ENCODE measurements around the gene GPR153. TPM values are rescaled to one million over a fixed set of nuclear protein-coding genes. Genes with fewer than 3 reads are reported as not detected.
A peak's percentile ranks its signal among the peaks of the same experiment; 100 is the strongest.

GPR153 gene
- total and polyA plus RNA-seq, 12 donors, result 1.8 to 8.5 (median 3.6) TPM

GRCh38 chr1:6259491-6260362 lies 1.2 kb downstream of the GPR153 start:
- Histone ChIP-seq H3K27me3 (peaks cover 0 to 44% (median 32%) of the 10 kb centered on the region in 7 donors), H3K36me3 (no peaks in the 10 kb centered on the region), H3K9me3 (no peaks in the 10 kb centered on the region), H3K27ac (peak overlapping the region in 6 of 10 donors; percentile 65 to 78 (median 72)), H3K4me1 (peaks cover 14 to 45% (median 36%) of the 10 kb centered on the region in 9 donors), H3K4me3 (peak overlapping the region; percentile 30 to 78 (median 66))
- TF ChIP-seq, protein P1, sequence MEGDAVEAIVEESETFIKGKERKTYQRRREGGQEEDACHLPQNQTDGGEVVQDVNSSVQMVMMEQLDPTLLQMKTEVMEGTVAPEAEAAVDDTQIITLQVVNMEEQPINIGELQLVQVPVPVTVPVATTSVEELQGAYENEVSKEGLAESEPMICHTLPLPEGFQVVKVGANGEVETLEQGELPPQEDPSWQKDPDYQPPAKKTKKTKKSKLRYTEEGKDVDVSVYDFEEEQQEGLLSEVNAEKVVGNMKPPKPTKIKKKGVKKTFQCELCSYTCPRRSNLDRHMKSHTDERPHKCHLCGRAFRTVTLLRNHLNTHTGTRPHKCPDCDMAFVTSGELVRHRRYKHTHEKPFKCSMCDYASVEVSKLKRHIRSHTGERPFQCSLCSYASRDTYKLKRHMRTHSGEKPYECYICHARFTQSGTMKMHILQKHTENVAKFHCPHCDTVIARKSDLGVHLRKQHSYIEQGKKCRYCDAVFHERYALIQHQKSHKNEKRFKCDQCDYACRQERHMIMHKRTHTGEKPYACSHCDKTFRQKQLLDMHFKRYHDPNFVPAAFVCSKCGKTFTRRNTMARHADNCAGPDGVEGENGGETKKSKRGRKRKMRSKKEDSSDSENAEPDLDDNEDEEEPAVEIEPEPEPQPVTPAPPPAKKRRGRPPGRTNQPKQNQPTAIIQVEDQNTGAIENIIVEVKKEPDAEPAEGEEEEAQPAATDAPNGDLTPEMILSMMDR (IDR thresholded peaks at IDR 0.05), result no peak
- intact Hi-C loops (cut with DNase I), result loop anchor here in 2 of 10 donors (5.0 to 10.0 kb wide), 2 partner anchors 73 to 135 kb away; partner anchors contain the start of gene ACOT7 (in 1 of the 2)
- ATAC-seq (peak; percentile 53 to 68 (median 61)), DNase-seq (peak; percentile 74 to 85)
- 7 to 10% methylated on average over 46 of the region's 46 CpGs for WGBS, 2 donors

- Histone ChIP-seq H3K4me3 (no peak overlapping the region), H3K36me3 (peaks cover 0 to 5% (median 0%) of the 10 kb centered on the region in 9 donors), H3K4me1 (peaks cover 13 to 40% (median 34%) of the 10 kb centered on the region in 9 donors), H3K27me3 (peaks cover 0 to 44% (median 32%) of the 10 kb centered on the region in 7 donors), H3K27ac (no peak overlapping the region), H3K9me3 (no peaks in the 10 kb centered on the region)
- TF ChIP-seq, protein P1 (IDR thresholded peaks at IDR 0.05), result no peak
- 80 to 85% methylated on average over 10 of the region's 10 CpGs for WGBS, 2 donors
- DNase-seq (no peak), ATAC-seq (no peak)
- intact Hi-C loops (cut with DNase I), result loop anchor here in 1 of 10 donors (10.0 kb wide), 1 partner anchor 136 kb away; the partner anchor contains the start of gene ACOT7
These were observed 2.2 kb downstream of the GPR153 start for GRCh38 chr1:6258675-6259074.

- H3K27me3 ChIP-seq, result peaks cover 0 to 40% (median 29%) of the 10 kb centered on the region in 7 donors
- no peak overlapping the region for H3K4me3 ChIP-seq
- DNase-seq, result no peak
- no peak for ATAC-seq
- no peaks in the 10 kb centered on the region for H3K9me3 ChIP-seq
- peaks cover 0 to 5% (median 0%) of the 10 kb centered on the region in 9 donors for H3K36me3 ChIP-seq
- WGBS, 2 donors, result 89 to 92% methylated on average over 8 of the region's 8 CpGs
- no peak overlapping the region for H3K27ac ChIP-seq
- TF ChIP-seq, protein P1 (IDR thresholded peaks at IDR 0.05), result no peak
- intact Hi-C loops (cut with DNase I), result loop anchor here in 1 of 10 donors (10.0 kb wide), 1 partner anchor 137 kb away; the partner anchor contains the start of gene ACOT7
- peaks cover 5 to 29% (median 25%) of the 10 kb centered on the region in 9 donors for H3K4me1 ChIP-seq
These were observed 3.3 kb downstream of the GPR153 start for GRCh38 chr1:6257541-6258069.

DNA sequence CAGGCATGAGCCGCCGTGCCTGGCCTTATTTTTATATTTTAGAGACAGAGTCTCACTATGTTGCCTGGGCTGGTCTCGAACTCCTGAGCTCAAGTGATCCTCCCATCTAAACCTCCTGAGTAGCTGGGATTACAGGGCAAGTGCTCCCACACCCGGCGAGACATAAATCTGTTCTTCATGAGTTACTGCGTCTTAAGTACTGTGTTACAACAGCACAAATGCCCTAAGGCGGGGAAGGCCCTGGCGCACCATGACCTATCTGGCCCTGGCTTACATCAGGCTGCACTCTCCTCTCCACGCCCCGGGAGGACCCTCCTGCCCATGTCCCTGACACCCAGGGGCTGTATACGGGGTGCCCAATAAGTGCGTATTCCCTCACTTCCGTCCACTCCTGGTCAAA lies 4.3 kb downstream of the GPR153 start:
- intact Hi-C loops (cut with DNase I), result loop anchor here in 1 of 10 donors (10.0 kb wide), 1 partner anchor 138 kb away; the partner anchor contains the start of gene ACOT7
- ATAC-seq (no peak), DNase-seq (no peak)
- H3K4me1 ChIP-seq, result peaks cover 5 to 21% (median 16%) of the 10 kb centered on the region in 9 donors
- no peak overlapping the region for H3K4me3 ChIP-seq
- TF ChIP-seq, protein P1 (IDR thresholded peaks at IDR 0.05), result no peak
- peaks cover 0 to 38% (median 27%) of the 10 kb centered on the region in 7 donors for H3K27me3 ChIP-seq
- no peaks in the 10 kb centered on the region for H3K9me3 ChIP-seq
- peaks cover 0 to 5% (median 0%) of the 10 kb centered on the region in 9 donors for H3K36me3 ChIP-seq
- 93 to 94% methylated on average over 13 of the region's 13 CpGs for WGBS, 2 donors
- no peak overlapping the region for H3K27ac ChIP-seq
